AG08396 (cell line): Measurements from ENCODE around the gene FNDC5.

Source experiments
- DNase-seq: peaks from one replicate; pipeline ENCODE4 v3.0.0; 2012; ENCODE audit warnings: low spot score, mixed read lengths

The FNDC5 gene

GRCh38 chr1:32897082-32898049 lies 26.7 kb upstream of the FNDC5 start:
- DNase-seq: no peak

- no peak for DNase-seq
Observed at GRCh38 chr1:32896451-32896850, 25.7 kb upstream of the FNDC5 start.

- DNase-seq: no peak
Observed at GRCh38 chr1:32895325-32896215, 24.9 kb upstream of the FNDC5 start.

GRCh38 chr1:32894681-32895080 lies 24.0 kb upstream of the FNDC5 start:
- no peak for DNase-seq

DNA sequence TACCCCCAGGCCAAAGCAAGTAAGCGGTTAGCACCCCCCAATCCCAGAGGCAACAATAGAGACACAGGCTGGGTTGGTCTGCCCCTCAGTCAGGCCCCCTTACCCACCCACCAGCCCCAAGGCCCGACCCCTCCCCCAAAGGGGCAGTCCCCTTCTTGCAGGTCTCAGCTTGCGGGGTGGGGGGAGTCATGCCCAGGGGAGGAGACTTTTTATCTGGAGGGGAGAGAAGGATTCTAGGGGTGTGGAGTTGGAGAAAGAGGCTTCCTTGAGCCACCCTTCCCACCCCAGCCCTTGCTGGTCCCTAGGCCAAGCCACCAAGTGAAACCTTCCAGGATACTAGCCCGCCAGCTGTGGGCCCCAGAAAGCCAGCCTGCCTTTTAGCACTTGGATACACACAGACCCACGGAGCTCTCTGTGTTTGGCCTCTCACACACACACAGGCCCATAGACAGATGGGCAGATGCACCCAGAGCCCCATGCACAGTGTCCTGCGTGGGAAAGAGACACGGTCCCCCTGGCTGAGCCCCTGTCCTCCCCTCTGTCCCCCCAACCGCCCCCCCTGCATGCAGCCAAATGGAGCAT lies 23.4 kb upstream of the FNDC5 start:
- DNase-seq: no peak

- DNase-seq: peak; percentile 66
Observed at GRCh38 chr1:32893198-32894018, 22.7 kb upstream of the FNDC5 start.

GRCh38 chr1:32892368-32893197 lies 21.9 kb upstream of the FNDC5 start:
- peak; percentile 79 for DNase-seq

GRCh38 chr1:32891630-32892029 lies 20.9 kb upstream of the FNDC5 start:
- DNase-seq: no peak

DNA sequence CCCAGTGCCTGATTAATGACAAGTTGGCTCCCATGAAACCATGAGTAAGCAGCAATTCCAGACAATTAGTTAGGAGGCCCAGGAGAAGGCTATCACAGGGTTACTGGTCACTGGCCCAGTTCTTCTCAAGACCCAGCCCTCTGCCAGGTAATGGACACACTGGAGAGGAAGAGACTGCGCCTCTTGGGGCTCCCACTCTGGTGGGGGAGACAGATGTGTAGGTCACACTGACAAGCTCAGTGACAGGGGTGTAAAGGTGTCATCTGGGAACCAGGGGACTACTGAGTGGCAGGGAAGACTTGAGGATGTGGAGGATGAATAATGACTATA lies 20.5 kb upstream of the FNDC5 start:
- no peak for DNase-seq

DNA sequence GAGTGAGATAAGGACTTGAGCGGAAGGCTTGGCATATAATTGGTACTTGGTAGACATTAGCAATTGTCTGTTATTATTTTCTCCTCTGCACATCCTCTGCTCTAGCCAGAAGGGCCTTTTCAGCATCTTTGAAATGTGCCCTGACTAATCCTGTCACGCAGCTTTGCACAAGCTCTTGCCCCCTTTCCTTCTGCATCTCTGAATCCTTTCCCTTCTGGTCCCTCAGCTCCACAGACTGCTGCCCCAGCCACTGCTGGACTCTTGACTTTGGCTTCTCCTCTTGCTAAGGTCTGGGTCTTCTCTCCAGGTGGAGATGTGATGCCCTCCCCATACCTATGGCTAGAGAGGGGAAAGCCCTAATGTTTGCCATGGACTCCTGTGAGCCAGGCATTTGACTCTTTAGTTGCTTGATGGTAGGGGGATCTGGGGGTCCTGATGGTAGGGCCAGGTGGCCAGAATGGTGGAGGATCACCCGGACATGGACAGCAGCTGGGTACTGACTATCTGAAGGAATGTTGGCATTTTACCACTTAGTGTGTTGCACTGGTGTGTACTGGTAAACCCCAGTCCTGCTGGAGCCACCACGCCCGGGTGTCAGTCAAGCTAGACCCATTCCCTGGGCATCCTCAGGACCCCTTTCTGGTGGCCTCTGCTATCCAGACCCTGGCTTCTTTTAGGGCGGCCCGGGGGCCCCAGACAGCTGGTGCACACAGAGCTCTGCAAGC lies 20.0 kb upstream of the FNDC5 start:
- DNase-seq: no peak

- DNase-seq: no peak
Observed at GRCh38 chr1:32889731-32890278, 19.1 kb upstream of the FNDC5 start.

- no peak for DNase-seq
Observed at GRCh38 chr1:32888677-32889420, 18.1 kb upstream of the FNDC5 start.

DNA sequence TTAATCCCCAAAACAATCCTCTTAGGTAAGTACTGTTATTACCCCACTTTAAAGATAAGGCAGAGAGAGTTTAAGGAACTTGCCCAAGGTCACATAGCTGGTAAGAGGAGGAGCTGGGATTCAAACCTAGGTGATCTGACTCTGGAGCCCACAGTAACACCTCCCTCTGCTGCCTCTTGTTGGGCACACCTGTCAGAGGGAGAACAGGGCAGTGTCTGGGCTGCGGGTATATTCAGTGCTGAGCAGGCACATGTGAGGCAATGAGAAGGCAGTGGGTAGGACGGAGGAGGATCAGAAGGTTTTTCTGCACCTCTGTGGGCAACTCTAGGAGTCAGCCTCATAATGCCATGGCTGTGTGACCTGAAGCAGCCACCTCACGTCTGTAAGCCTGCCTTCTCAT lies 17.4 kb upstream of the FNDC5 start:
- DNase-seq: no peak

- no peak for DNase-seq
Observed at GRCh38 chr1:32887623-32888022, 16.9 kb upstream of the FNDC5 start.

GRCh38 chr1:32886828-32887414 lies 16.2 kb upstream of the FNDC5 start:
- no peak for DNase-seq

DNA sequence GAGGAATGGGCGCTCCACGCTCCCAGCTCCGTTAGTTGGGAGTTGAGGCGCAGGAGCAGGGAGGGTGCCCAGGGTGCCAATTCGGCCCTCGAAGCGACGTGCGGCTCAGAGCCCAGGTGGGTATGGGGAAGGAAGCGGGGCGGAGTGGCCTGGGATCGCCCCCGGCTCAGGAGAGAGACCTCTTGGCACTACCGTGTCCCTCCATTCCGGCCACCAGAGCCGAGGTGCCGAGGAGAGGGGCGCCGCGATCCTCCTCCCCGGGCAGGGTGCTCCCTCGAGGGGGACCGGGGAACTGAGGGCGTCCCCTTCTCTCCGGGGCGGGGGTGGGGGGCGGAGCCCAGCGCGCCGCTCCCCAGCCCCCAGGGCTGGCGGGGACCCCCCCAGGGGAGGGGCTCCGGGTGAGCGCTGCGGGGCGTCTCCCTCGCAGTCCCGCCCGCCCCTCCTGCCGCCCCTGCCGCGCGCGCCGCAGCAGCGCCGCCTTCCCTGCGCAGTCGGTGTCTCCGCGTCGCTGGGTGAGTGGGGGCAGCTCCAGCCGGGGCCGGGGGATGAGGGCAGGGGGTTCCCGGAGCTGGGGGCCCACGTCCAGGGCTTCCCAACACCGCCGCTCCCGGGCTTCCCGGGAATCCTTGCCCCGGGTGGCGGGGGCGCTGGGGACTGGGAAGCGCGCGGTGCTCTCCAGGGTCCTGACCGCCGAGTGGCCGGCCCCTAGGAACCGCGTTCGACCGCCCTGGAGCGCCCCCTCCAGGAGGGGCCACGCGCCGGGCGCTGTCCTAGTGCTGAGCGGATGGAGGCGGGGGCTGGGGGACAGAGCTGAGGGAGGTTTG lies 15.5 kb upstream of the FNDC5 start, which contains the start of gene HPCA:
Gene HPCA, plus strand, starts transcription at position 488 of the 824 bp plus-strand sequence. CDS start 2,408 bp downstream, outside the sequence.
- peak; percentile 90 for DNase-seq

- no peak for DNase-seq
Observed at GRCh38 chr1:32885676-32886003, 14.9 kb upstream of the FNDC5 start.

- DNase-seq: no peak
Observed at GRCh38 chr1:32884726-32885125, 14.0 kb upstream of the FNDC5 start.
